ENCODE measurements around the gene COL12A1. TPM values are rescaled to one million over a fixed set of nuclear protein-coding genes. Genes with fewer than 3 reads are reported as not detected.

COL12A1 gene
- total RNA-seq, 2 donors from 2014 or later = 0.13 to 0.64 TPM

- H3K27me3 Mint-ChIP-seq (ENCODE audit: insufficient read depth) = peaks cover 72% of the 10 kb centered on the region
- H3K27me3 ChIP-seq (ENCODE audit: control insufficient read depth, insufficient read depth, low read length, poor library complexity, severe bottlenecking) = peaks cover 80% of the 10 kb centered on the region
- no peak overlapping the region for H3K9ac ChIP-seq (ENCODE audit: extremely low read depth, low read length, poor library complexity, severe bottlenecking)
- no peaks in the 10 kb centered on the region for H3K9me3 Mint-ChIP-seq
- peak overlapping the region; percentile 59 for H3K4me3 Mint-ChIP-seq
- peak overlapping the region; percentile 72 for H3K4me3 ChIP-seq (ENCODE audit: low read length)
- 3 to 4% methylated on average over 22 to 46 of the region's 46 CpGs for WGBS, 2 experiments (ENCODE audit: insufficient coverage in 1 of 2, insufficient read length in 1 of 2)
- peaks cover 3% of the 10 kb centered on the region for H3K4me1 ChIP-seq (ENCODE audit: control insufficient read depth, insufficient read depth, low read length)
- no peaks in the 10 kb centered on the region for H3K9me3 ChIP-seq (ENCODE audit: control insufficient read depth, low read length)
- H3K36me3 ChIP-seq (ENCODE audit: control insufficient read depth, insufficient read depth, low read length) = no peaks in the 10 kb centered on the region
- TF ChIP-seq CTCF (conservative IDR thresholded peaks at IDR 0.05) = peak; percentile 50
- H3K27ac ChIP-seq (ENCODE audit: low read depth, low read length) = no peak overlapping the region
- no peaks in the 10 kb centered on the region for H3K36me3 Mint-ChIP-seq (ENCODE audit: low read depth)
- H3K27ac Mint-ChIP-seq = no peak overlapping the region
- peak; percentile 86 for DNase-seq
- peaks cover 28% of the 10 kb centered on the region for H3K4me1 Mint-ChIP-seq
These were observed 3.8 kb downstream of the COL12A1 start for GRCh38 chr6:75201901-75202672.

GRCh38 chr6:75201021-75201420 is 4.8 kb downstream of the COL12A1 start:
- Histone ChIP-seq H3K4me1 (ENCODE audit: control insufficient read depth, insufficient read depth, low read length) (no peaks in the 10 kb centered on the region), H3K27ac (ENCODE audit: low read depth, low read length) (no peak overlapping the region), H3K9me3 (ENCODE audit: control insufficient read depth, low read length) (no peaks in the 10 kb centered on the region), H3K36me3 (ENCODE audit: control insufficient read depth, insufficient read depth, low read length) (no peaks in the 10 kb centered on the region), H3K27me3 (ENCODE audit: control insufficient read depth, insufficient read depth, low read length, poor library complexity, severe bottlenecking) (peaks cover 69% of the 10 kb centered on the region), H3K4me3 (ENCODE audit: low read length) (no peak overlapping the region), H3K9ac (ENCODE audit: extremely low read depth, low read length, poor library complexity, severe bottlenecking) (no peak overlapping the region)
- DNase-seq = no peak
- Mint-ChIP-seq H3K4me3 (no peak overlapping the region), H3K4me1 (peaks cover 21% of the 10 kb centered on the region), H3K9me3 (no peaks in the 10 kb centered on the region), H3K27me3 (ENCODE audit: insufficient read depth) (peaks cover 62% of the 10 kb centered on the region), H3K27ac (no peak overlapping the region), H3K36me3 (ENCODE audit: low read depth) (no peaks in the 10 kb centered on the region)
- no peak for TF ChIP-seq CTCF (conservative IDR thresholded peaks at IDR 0.05)
- WGBS, 2 experiments (ENCODE audit: insufficient coverage in 1 of 2, insufficient read length in 1 of 2) = 43 to 58% methylated on average over 1 of the region's 1 CpG

- TF ChIP-seq CTCF (conservative IDR thresholded peaks at IDR 0.05) = no peak
- Histone ChIP-seq H3K36me3 (ENCODE audit: control insufficient read depth, insufficient read depth, low read length) (no peaks in the 10 kb centered on the region), H3K27ac (ENCODE audit: low read depth, low read length) (no peak overlapping the region), H3K27me3 (ENCODE audit: control insufficient read depth, insufficient read depth, low read length, poor library complexity, severe bottlenecking) (peaks cover 58% of the 10 kb centered on the region), H3K4me3 (ENCODE audit: low read length) (no peak overlapping the region), H3K4me1 (ENCODE audit: control insufficient read depth, insufficient read depth, low read length) (no peaks in the 10 kb centered on the region), H3K9me3 (ENCODE audit: control insufficient read depth, low read length) (no peaks in the 10 kb centered on the region), H3K9ac (ENCODE audit: extremely low read depth, low read length, poor library complexity, severe bottlenecking) (no peak overlapping the region)
- peaks cover 13% of the 10 kb centered on the region for H3K4me1 Mint-ChIP-seq
- H3K36me3 Mint-ChIP-seq (ENCODE audit: low read depth) = no peaks in the 10 kb centered on the region
- peaks cover 50% of the 10 kb centered on the region for H3K27me3 Mint-ChIP-seq (ENCODE audit: insufficient read depth)
- no peaks in the 10 kb centered on the region for H3K9me3 Mint-ChIP-seq
- no peak for DNase-seq
- no peak overlapping the region for H3K27ac Mint-ChIP-seq
- WGBS, 2 experiments (ENCODE audit: insufficient coverage in 1 of 2, insufficient read length in 1 of 2) = 81 to 94% methylated on average over 3 of the region's 3 CpGs
- no peak overlapping the region for H3K4me3 Mint-ChIP-seq
These were observed 6.0 kb downstream of the COL12A1 start for GRCh38 chr6:75199889-75200288.
